Activated B cell treated with CpG ODN at 0.5 μM for 24 hours (primary cell): Measurements from ENCODE around the gene CHAF1A. TPM values are rescaled to one million over a fixed set of nuclear protein-coding genes. Genes with fewer than 3 reads are reported as not detected.

Source experiments
- ATAC-seq: fragments of 200-7000 bp; cut with Tn5 transposase; one replicate; pipeline ENCODE4 v1.10.0; 2021; ENCODE audit warnings: low read depth, mild to moderate bottlenecking, moderate library complexity
- CTCF ChIA-PET: fragments of 350-600 bp; sonication (Branson Sonifier 250); formaldehyde crosslinking; loops from one replicate; lab custom pipeline; 2021; ENCODE audit warnings: antibody characterized with exemption; lab: Charles Lee
- POLR2A ChIA-PET: fragments of 350-600 bp; sonication (Branson Sonifier 250); formaldehyde crosslinking; loops from one replicate; lab custom pipeline; 2021; ENCODE audit warnings: antibody characterized with exemption; lab: Charles Lee
- DNase-seq: peaks from one replicate; pipeline ENCODE4 v3.0.0; 2022
- H3K27ac Mint-ChIP-seq: one replicate; pipeline ENCODE4 v1.8.0; 2020; ENCODE audit warnings: mixed read lengths
- H3K27me3 Mint-ChIP-seq: one replicate; pipeline ENCODE4 v1.8.0; 2021; ENCODE audit warnings: mixed read lengths
- H3K36me3 Mint-ChIP-seq: one replicate; pipeline ENCODE4 v1.8.0; 2021; ENCODE audit warnings: low read depth, mixed read lengths
- H3K4me1 Mint-ChIP-seq: one replicate; pipeline ENCODE4 v1.8.0; 2021; ENCODE audit warnings: mixed read lengths
- H3K4me3 Mint-ChIP-seq: one replicate; pipeline ENCODE4 v1.8.0; 2020; ENCODE audit warnings: mild to moderate bottlenecking, mixed read lengths
- H3K9me3 Mint-ChIP-seq: one replicate; pipeline ENCODE4 v1.8.0; 2020; ENCODE audit warnings: mixed read lengths
- intact Hi-C: fragments of 100-400 bp; cut with micrococcal nuclease; formaldehyde crosslinking; loops from one replicate; pipeline ENCODE4 v1.15.1; 2024
- total RNA-seq: library from RNA; stranded (reverse); gene quantifications from 2 replicates; pipeline ENCODE4 v1.2.3, GENCODE V29; 2022
- TF ChIP-seq, protein P1 (sequence below): fragments of 200-600 bp; IDR thresholded peaks from one replicate; pipeline ENCODE4 v1.8.0; 2022; ENCODE audit warnings: antibody characterized with exemption, mild to moderate bottlenecking

The CHAF1A gene
- total RNA-seq, 1 donor from 2014 or later: 19.2 TPM

DNA sequence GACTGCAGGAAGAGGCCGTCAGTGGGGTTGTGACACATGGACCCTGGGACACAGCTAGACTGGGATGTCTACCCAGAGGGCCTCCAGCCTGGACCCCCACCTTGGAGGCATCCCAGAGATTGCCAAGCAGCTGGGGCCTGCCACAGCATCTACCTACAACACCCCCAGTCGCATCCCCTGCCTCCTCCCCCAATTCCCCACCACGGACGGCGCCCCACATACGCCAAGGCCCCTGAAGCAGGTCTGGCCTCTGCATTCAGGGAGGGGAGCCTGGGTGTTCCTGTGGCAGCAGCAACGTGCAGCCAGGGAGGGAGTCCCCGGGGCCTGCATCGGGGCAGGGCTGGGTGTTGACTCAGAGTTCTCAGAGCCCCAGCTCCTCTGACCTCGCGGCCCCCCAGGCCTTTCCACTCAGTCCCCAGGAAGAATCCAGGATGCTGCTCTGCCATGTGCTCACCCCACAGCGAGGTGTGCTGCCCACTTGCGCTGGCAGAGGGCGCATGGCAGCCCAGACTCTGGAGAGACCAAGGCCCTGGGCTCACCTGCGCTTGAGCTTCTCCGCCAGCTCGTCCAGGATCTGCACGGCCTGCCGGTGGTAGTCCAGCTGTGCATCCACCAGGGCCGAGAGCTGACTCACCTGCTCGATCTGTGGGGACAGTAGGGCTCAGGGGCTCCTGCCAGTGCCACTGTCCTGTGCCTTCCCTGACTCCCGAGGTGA is 39.5 kb upstream of the CHAF1A start:
- ATAC-seq: no peak
- Mint-ChIP-seq H3K4me3 (no peak overlapping the region), H3K36me3 (peaks cover 47% of the 10 kb centered on the region), H3K27me3 (no peaks in the 10 kb centered on the region), H3K9me3 (no peaks in the 10 kb centered on the region), H3K4me1 (peaks cover 6% of the 10 kb centered on the region), H3K27ac (no peak overlapping the region)
- TF ChIP-seq, protein P1, sequence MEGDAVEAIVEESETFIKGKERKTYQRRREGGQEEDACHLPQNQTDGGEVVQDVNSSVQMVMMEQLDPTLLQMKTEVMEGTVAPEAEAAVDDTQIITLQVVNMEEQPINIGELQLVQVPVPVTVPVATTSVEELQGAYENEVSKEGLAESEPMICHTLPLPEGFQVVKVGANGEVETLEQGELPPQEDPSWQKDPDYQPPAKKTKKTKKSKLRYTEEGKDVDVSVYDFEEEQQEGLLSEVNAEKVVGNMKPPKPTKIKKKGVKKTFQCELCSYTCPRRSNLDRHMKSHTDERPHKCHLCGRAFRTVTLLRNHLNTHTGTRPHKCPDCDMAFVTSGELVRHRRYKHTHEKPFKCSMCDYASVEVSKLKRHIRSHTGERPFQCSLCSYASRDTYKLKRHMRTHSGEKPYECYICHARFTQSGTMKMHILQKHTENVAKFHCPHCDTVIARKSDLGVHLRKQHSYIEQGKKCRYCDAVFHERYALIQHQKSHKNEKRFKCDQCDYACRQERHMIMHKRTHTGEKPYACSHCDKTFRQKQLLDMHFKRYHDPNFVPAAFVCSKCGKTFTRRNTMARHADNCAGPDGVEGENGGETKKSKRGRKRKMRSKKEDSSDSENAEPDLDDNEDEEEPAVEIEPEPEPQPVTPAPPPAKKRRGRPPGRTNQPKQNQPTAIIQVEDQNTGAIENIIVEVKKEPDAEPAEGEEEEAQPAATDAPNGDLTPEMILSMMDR: no peak
- DNase-seq: no peak
- ChIA-PET CTCF (interaction anchor here (0.9 kb wide), 1 partner anchor 37 kb away, joined by 5 read pairs; the partner anchor contains the start of gene SH3GL1), POLR2A (interaction anchor here (0.5 to 2.3 kb wide), 3 partner anchors 13 to 36 kb away, joined by 4 to 7 read pairs (median 4); partner anchors contain the start of gene MPND)
- intact Hi-C loops: loop anchor here (1.0 kb wide), 1 partner anchor 37 kb away; the partner anchor contains the start of gene SH3GL1

DNA sequence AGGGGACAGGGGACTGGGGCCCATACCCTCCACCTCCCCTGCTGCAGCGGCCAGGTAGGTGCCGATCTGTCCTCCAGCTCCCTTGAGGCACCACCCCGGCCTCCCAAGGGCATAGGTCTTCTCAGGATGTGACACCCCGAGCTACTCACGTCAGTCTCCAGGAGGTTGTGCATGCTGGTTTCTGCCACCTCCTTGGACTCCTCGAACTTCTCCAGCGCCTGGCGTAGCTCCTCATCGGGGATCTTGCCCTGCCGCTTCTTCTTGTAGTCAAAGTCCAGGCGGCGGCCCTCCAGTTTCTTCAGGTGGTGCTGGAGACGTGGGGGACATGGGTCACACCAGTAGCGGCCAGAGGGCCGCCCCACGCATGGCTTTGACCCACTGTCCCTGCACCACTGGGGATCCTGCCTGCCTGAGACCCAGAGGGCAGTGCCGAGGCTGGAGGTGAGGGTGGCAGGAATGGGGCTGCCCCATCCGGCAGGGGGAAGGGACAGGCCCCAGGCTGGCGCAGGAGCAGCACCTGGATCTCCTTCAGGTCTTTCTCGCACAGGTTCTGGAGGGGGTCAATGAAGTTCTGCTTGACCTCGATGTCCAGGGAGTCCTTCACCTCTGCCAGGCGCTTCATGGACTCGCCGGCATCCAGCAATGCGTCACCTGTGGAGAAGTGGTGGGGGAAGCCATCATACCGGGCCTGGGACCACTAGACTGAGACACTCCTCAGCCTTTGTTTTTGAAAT is 38.7 kb upstream of the CHAF1A start:
- DNase-seq (no peak), ATAC-seq (no peak)
- Mint-ChIP-seq H3K27ac (no peak overlapping the region), H3K36me3 (peaks cover 46% of the 10 kb centered on the region), H3K9me3 (no peaks in the 10 kb centered on the region), H3K4me1 (peaks cover 13% of the 10 kb centered on the region), H3K27me3 (no peaks in the 10 kb centered on the region), H3K4me3 (no peak overlapping the region)
- intact Hi-C loops: loop anchor here (1.0 kb wide), 1 partner anchor 37 kb away; the partner anchor contains the start of gene SH3GL1
- POLR2A ChIA-PET: interaction anchor here (0.5 to 2.3 kb wide), 4 partner anchors 12 to 38 kb away, joined by 3 to 7 read pairs (median 4); partner anchors contain the start of gene MPND
- CTCF ChIA-PET: interaction anchor here (0.9 kb wide), 1 partner anchor 37 kb away, joined by 5 read pairs; the partner anchor contains the start of gene SH3GL1
- TF ChIP-seq, protein P1: no peak

DNA sequence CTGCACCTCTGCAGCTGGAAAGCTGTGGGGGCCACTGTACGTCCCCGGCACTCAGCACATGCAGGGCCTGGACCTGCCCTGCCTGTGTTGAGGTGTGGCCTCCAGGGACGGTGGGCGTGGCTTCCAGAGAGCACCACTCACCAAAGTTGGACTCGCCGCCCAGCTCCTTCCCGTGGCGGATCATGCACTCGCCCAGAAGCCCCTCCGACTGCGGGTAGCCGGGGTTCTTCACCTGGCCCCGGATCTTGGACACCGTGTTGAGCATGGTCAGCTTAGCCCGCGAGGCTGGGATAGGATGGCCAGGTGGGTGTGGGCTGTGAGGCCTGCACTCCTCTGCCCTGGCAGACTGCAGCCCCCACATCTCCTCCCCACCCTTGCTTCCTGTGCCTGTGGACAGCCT is 37.1 kb upstream of the CHAF1A start:
- intact Hi-C loops: loop anchor here (5.0 kb wide), 1 partner anchor 107 kb away; the partner anchor contains the start of gene HDGFL2
- ChIA-PET POLR2A (interaction anchor here (0.7 to 1.4 kb wide), 2 partner anchors 23 to 35 kb away, joined by 4 to 5 read pairs; partner anchors contain the start of gene SH3GL1), CTCF (interaction anchor here (0.7 kb wide), 1 partner anchor 10 kb away, joined by 3 read pairs; no protein-coding TSS in a partner anchor)
- DNase-seq: no peak
- H3K36me3 Mint-ChIP-seq: peaks cover 37% of the 10 kb centered on the region
- no peak overlapping the region for H3K4me3 Mint-ChIP-seq
- no peaks in the 10 kb centered on the region for H3K27me3 Mint-ChIP-seq
- no peak for ATAC-seq
- H3K27ac Mint-ChIP-seq: no peak overlapping the region
- H3K9me3 Mint-ChIP-seq: no peaks in the 10 kb centered on the region
- TF ChIP-seq, protein P1: no peak
- H3K4me1 Mint-ChIP-seq: peaks cover 29% of the 10 kb centered on the region

DNA sequence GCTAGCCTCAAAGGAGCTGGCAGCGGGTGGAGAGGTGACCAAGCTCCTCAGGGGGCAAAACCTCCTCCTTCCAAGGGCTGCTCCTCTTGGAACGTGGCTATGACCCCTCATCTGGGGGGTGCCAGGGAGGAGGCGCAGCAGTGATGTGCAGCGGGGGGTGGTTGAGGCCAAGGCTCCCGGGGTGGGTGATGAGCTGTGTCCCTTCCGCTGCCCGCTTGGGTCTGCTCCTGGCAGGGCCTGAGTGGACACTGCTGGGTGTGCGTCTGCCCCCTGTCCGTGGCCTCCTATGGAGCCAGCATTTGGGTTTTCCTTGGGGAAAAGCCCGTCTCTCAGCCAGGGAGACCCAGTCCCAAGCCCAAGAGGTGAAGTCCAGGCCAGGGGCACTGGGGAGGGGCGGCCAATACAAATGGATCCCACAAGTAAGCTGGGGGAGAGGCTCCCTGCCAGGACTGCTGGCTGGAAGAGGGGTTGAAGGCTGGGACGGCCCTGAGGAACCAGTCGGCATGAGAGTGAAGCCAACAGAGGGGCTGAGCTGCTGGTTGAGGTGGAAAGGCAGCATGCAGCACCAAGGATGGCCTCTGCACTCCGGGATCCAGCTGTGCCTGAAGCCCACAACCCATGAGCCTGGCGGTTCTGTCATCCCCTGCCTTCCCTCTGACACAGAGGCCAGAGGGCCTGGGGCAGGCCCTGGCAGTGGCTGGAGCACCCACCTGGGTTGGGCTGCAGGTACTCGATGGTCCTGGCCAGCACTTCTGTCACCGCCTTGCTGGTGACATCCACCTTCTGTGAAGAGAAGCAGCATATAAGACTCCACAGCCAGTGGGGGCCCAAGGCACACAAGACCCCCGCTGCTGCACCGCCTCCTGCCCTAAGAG is 36.4 kb upstream of the CHAF1A start:
- ATAC-seq: no peak
- no peak for DNase-seq
- intact Hi-C loops: loop anchor here (5.0 kb wide), 1 partner anchor 106 kb away; the partner anchor contains the start of gene HDGFL2
- Mint-ChIP-seq H3K4me1 (peaks cover 35% of the 10 kb centered on the region), H3K36me3 (peaks cover 30% of the 10 kb centered on the region), H3K27me3 (no peaks in the 10 kb centered on the region), H3K27ac (no peak overlapping the region), H3K4me3 (no peak overlapping the region), H3K9me3 (no peaks in the 10 kb centered on the region)
- POLR2A ChIA-PET: interaction anchor here (0.6 to 1.4 kb wide), 6 partner anchors 18 to 257 kb away, joined by 3 to 7 read pairs (median 4); partner anchors contain the start of gene SH3GL1
- TF ChIP-seq, protein P1: no peak
- CTCF ChIA-PET: no interaction called here
